ENCODE results near the gene FAM174C.
"Not testable (repeated sequence)": the region's sequence is repeated elsewhere in the genome, so short reads cannot be mapped to it uniquely, and the experiment has no call there.

FAM174C gene

GRCh38 chr19:1317274-1318003 lies 42.1 kb downstream of the FAM174C start:
- TF ChIP-seq SCRT2 (tag by site-specific recombination; IDR thresholded peaks at IDR 0.05) (0 out of 2 replicates have a peak, but pooled peaks have one; percentile 18), ZEB2 (tag by site-specific recombination; IDR thresholded peaks at IDR 0.05) (no peak), ZNF623 (tag by site-specific recombination; IDR thresholded peaks at IDR 0.05) (peak; percentile 99)
- H3K4me3 ChIP-seq (ENCODE audit: low read depth, low read length) = no peak overlapping the region
- H3K4me1 ChIP-seq (ENCODE audit: control insufficient read depth, insufficient read depth, low read length) = no peaks in the 10 kb centered on the region
- POLR2A ChIA-PET = interaction anchor here (0.5 kb wide), 1 partner anchor 40 kb away, joined by 4 read pairs; no protein-coding TSS in a partner anchor
- H3K9me3 ChIP-seq (ENCODE audit: control insufficient read depth, insufficient read depth, low read depth, low read length) = no peaks in the 10 kb centered on the region
- H3K36me3 ChIP-seq (ENCODE audit: control insufficient read depth in 2 of 2, insufficient read depth in 1 of 2, low read length in 2 of 2) = no peaks in the 10 kb centered on the region
- CTCF ChIA-PET = interaction anchor here (0.5 to 1.1 kb wide), 4 partner anchors 9 to 169 kb away, joined by 3 read pairs; no protein-coding TSS in a partner anchor
- no peak overlapping the region for H3K27ac ChIP-seq (ENCODE audit: extremely low read depth, low read depth, low read length)

GRCh38 chr19:1318678-1319471 lies 43.5 kb downstream of the FAM174C start:
- H3K9me3 ChIP-seq (ENCODE audit: control insufficient read depth, insufficient read depth, low read depth, low read length) = no peaks in the 10 kb centered on the region
- POLR2A ChIA-PET = no interaction called here
- H3K4me3 ChIP-seq (ENCODE audit: low read depth, low read length) = no peak overlapping the region
- CTCF ChIA-PET = no interaction called here
- no peaks in the 10 kb centered on the region for H3K4me1 ChIP-seq (ENCODE audit: control insufficient read depth, insufficient read depth, low read length)
- H3K27ac ChIP-seq (ENCODE audit: extremely low read depth, low read depth, low read length) = no peak overlapping the region
- no peaks in the 10 kb centered on the region for H3K36me3 ChIP-seq (ENCODE audit: control insufficient read depth in 2 of 2, insufficient read depth in 1 of 2, low read length in 2 of 2)
- TF ChIP-seq ZNF624 (tag by site-specific recombination; IDR thresholded peaks at IDR 0.05) = no peak
- 0 out of 2 replicates have a peak, but pooled peaks have one; percentile 15 for TF ChIP-seq ZBTB8A (tag by site-specific recombination; IDR thresholded peaks at IDR 0.05)
- TF ChIP-seq, protein P1, sequence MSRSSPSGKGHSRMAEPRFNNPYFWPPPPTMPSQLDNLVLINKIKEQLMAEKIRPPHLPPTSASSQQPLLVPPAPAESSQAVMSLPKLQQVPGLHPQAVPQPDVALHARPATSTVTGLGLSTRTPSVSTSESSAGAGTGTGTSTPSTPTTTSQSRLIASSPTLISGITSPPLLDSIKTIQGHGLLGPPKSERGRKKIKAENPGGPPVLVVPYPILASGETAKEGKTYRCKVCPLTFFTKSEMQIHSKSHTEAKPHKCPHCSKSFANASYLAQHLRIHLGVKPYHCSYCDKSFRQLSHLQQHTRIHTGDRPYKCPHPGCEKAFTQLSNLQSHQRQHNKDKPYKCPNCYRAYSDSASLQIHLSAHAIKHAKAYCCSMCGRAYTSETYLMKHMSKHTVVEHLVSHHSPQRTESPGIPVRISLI (tag by site-specific recombination; IDR thresholded peaks at IDR 0.05) = peak; percentile 61; the same call in 1 of the 2 replicates
- TF ChIP-seq SP3 (tag by site-specific recombination; IDR thresholded peaks at IDR 0.05) = no peak
- 0 out of 2 replicates have a peak, but pooled peaks have one; percentile 18 for TF ChIP-seq ZNF341 (tag by site-specific recombination; IDR thresholded peaks at IDR 0.05; ENCODE audit: low read depth)

DNA sequence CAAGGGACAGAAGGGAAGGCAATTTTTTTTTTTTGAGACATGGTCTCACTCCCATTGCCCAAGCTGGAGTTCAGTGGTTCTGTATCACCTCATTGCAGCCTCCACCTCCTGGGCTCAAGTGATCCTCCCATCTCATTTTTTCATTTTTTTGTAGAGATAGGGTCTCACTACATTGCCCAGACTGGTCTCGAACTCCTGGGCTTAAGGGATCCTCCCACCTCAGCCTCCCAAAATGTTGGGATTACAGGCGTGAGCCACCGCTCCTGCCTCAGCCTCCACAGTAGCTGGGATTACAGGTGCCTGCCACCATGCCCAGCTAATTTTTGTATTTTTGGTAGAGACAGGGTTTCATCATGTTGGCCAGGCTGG lies 44.9 kb downstream of the FAM174C start:
- not testable (repeated sequence) for H3K36me3 ChIP-seq (ENCODE audit: control insufficient read depth in 2 of 2, insufficient read depth in 1 of 2, low read length in 2 of 2); H3K27ac ChIP-seq (ENCODE audit: extremely low read depth, low read depth, low read length); H3K9me3 ChIP-seq (ENCODE audit: control insufficient read depth, insufficient read depth, low read depth, low read length); H3K4me1 ChIP-seq (ENCODE audit: control insufficient read depth, insufficient read depth, low read length); H3K4me3 ChIP-seq (ENCODE audit: low read depth, low read length)
- CTCF ChIA-PET = interaction anchor here (0.8 kb wide), 1 partner anchor 52 kb away, joined by 4 read pairs; no protein-coding TSS in a partner anchor
- TF ChIP-seq ZNF121 (tag by site-specific recombination; IDR thresholded peaks at IDR 0.05) (peak; percentile 65), ZNF664 (tag by site-specific recombination; IDR thresholded peaks at IDR 0.05) (peak; percentile 20), OSR2 (tag by site-specific recombination; IDR thresholded peaks at IDR 0.05) (peak; percentile 51)
- POLR2A ChIA-PET = interaction anchor here (0.7 kb wide), 2 partner anchors 29 to 62 kb away, joined by 3 to 5 read pairs; no protein-coding TSS in a partner anchor

- POLR2A ChIA-PET = interaction anchor here (0.7 kb wide), 1 partner anchor 79 kb away, joined by 3 read pairs; no protein-coding TSS in a partner anchor
- no peak overlapping the region for H3K27ac ChIP-seq (ENCODE audit: extremely low read depth, low read depth, low read length)
- peaks cover 5% of the 10 kb centered on the region; the same call in 1 of the 2 replicates for H3K4me1 ChIP-seq (ENCODE audit: control insufficient read depth, insufficient read depth, low read length)
- no peak overlapping the region for H3K4me3 ChIP-seq (ENCODE audit: low read depth, low read length)
- CTCF ChIA-PET = no interaction called here
- H3K36me3 ChIP-seq (ENCODE audit: control insufficient read depth in 2 of 2, insufficient read depth in 1 of 2, low read length in 2 of 2) = no peaks in the 10 kb centered on the region
- H3K9me3 ChIP-seq (ENCODE audit: control insufficient read depth, insufficient read depth, low read depth, low read length) = no peaks in the 10 kb centered on the region
- TF ChIP-seq, protein P2, sequence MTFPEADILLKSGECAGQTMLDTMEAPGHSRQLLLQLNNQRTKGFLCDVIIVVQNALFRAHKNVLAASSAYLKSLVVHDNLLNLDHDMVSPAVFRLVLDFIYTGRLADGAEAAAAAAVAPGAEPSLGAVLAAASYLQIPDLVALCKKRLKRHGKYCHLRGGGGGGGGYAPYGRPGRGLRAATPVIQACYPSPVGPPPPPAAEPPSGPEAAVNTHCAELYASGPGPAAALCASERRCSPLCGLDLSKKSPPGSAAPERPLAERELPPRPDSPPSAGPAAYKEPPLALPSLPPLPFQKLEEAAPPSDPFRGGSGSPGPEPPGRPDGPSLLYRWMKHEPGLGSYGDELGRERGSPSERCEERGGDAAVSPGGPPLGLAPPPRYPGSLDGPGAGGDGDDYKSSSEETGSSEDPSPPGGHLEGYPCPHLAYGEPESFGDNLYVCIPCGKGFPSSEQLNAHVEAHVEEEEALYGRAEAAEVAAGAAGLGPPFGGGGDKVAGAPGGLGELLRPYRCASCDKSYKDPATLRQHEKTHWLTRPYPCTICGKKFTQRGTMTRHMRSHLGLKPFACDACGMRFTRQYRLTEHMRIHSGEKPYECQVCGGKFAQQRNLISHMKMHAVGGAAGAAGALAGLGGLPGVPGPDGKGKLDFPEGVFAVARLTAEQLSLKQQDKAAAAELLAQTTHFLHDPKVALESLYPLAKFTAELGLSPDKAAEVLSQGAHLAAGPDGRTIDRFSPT (tag by site-specific recombination; IDR thresholded peaks at IDR 0.05) = no peak
- TF ChIP-seq ZNF146 (tag by site-specific recombination; IDR thresholded peaks at IDR 0.05) (no peak), ZNF366 (tag by site-specific recombination; conservative IDR thresholded peaks at IDR 0.05) (no peak), YY1 (tag by site-specific recombination; IDR thresholded peaks at IDR 0.05) (no peak), ZSCAN23 (tag by site-specific recombination; IDR thresholded peaks at IDR 0.05) (no peak), ZNF266 (tag by site-specific recombination; IDR thresholded peaks at IDR 0.05; ENCODE audit: low read depth) (no peak), ZBTB1 (tag by site-specific recombination; IDR thresholded peaks at IDR 0.05) (no peak), PATZ1 (tag by site-specific recombination; IDR thresholded peaks at IDR 0.05) (no peak), ZNF76 (tag by site-specific recombination; IDR thresholded peaks at IDR 0.05; ENCODE audit: borderline replicate concordance, low read depth) (no peak), ZNF138 (tag by site-specific recombination; IDR thresholded peaks at IDR 0.05; ENCODE audit: borderline replicate concordance) (no peak), ZBTB48 (tag by site-specific recombination; IDR thresholded peaks at IDR 0.05) (no peak)
Measured at GRCh38 chr19:1321539-1321938, 46.2 kb downstream of the FAM174C start.
